Stimulated activated CD8-positive, alpha-beta memory T cell treated with anti-CD3 and anti-CD28 coated beads, Interleukin-7, amount 100 ng/mL, for 1 hour (primary cell): ENCODE data around the gene HNRNPL.
"Not testable (repeated sequence)": the region's sequence is repeated elsewhere in the genome, so short reads cannot be mapped to it uniquely, and the experiment has no call there.

ENCODE experiments used
- DNase-seq, 2 donors: peaks; one replicate each; pipeline ENCODE4 v3.0.0-alpha.2; 2020; ENCODE audit warnings: low read depth in 2 of 2

The HNRNPL gene

DNA sequence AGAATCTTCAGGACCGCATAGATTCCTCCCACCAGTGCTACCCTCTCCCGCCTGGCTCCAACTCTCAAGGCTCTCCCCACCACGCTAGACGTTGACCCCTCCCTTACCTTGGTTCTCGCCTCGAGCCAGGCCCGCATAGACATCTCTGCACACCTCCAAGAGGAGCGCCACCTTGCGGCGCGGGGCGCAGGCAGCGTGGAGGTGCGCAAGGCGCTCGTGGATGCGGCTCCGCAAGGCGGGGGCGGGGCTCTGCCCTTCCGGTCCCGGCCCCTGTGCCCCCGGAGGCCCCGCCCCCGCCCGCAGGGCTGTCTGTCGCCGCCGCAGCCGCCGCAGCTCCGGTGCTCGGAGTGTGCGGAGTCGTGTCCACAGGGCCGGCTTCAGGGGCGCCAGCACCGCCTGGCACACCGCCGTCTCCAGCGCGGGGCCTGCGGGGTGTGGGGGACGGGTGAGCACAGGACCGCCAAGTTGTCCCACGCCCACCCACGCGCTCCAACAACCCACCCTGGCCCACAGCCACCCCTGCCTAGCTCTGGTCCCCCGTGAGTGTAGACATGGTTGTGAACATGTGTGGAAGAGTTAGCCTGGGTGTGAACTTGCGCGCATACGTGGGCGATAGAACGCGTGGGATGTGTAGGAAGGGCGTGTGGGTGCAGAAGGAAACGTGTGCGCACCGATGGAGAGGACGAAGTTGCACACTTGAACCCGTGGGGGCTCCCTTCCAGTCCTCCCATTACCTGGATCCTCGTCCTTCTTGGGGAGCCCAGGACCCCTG lies 20.2 kb upstream of the HNRNPL start:
- DNase-seq, result peak; percentile 80 to 84

- no peak for DNase-seq
These were observed 19.5 kb upstream of the HNRNPL start for GRCh38 chr19:38869160-38869835.

- no peak for DNase-seq
These were observed 18.8 kb upstream of the HNRNPL start for GRCh38 chr19:38868551-38868950.

DNA sequence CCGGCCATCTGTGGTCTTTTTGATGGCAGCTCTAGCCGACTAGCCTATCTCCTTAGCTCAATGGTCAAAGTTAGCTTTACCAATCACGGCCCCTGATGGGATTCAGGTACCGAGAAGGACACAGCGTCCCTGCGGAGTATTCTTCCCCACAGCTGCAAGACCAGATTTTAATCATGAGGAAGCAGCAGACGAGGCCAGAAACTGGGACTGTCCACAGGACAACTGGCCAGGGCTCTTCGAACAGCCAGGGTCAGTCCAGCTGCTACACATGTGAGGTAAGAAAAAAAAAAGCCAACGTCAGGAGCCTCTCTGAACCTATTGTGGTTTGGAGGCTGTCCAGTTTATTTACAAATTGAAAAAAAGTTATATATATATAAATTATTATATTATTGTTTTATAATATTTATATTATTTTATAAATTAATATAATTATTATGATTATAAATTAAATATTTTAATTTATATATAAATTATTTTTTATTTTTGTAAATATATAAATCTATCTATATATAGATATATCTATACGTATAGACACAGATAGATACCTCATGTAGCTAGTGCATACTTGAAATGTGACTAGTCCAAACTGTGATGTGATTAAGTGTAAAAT lies 17.5 kb upstream of the HNRNPL start:
- DNase-seq, result no peak

DNA sequence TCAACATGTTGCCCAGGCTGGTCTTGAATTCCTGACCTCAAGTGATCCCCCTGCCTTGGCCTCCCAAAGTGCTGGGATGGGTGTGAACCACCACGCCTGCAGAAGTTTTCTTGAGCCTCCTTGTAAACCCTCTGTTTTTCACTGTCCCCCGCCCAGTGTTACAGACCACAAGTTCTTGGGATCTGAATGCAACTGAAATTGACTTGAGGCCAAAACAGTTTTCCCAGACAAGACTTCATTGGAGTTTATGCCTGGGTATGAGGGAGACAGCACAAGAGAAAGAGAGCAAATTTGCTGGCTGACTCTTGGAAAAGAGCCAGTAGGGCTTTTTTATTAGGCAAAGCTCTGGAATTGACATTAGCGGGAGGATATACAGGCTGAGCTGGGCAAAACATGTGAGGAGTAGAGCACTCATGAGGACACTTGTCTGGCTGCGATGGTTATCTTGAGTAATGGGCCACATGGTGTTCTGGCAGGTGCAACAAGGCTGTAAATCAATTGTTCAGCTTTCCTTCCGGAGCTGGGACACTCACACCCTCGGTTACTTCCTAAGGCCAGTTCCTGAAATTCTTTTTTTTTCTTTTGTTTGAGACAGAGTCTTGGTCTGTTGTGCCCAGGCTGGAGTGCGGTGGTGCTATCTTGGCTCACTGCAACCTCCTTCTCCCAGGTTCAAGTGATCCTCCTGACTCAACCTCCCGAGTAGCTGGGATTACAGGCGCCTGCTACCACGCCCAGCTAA lies 12.7 kb upstream of the HNRNPL start:
- no peak for DNase-seq

DNA sequence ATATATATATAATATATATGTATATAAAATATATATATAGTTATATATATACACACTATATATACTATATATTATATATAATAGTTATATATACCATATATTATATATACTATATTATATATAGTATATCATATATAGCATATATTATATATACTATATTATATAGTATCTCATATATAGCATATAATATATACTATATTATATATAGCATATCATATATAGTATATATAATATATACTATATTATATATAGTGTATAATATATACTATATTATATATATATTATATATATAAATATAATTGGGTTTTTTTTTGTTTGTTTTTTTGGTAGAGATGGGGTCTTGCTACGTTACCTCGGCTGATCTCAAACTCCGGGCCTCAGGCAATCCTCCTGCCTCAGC lies 11.6 kb upstream of the HNRNPL start:
- no peak for DNase-seq

GRCh38 chr19:38859631-38860204 lies 9.9 kb upstream of the HNRNPL start:
- not testable (repeated sequence) for DNase-seq

- DNase-seq, result no peak
These were observed 7.0 kb upstream of the HNRNPL start for GRCh38 chr19:38856813-38857212.

GRCh38 chr19:38855751-38856150 lies 6.0 kb upstream of the HNRNPL start:
- DNase-seq, result not testable (repeated sequence)

GRCh38 chr19:38854961-38855360 lies 5.2 kb upstream of the HNRNPL start:
- not testable (repeated sequence) for DNase-seq

DNA sequence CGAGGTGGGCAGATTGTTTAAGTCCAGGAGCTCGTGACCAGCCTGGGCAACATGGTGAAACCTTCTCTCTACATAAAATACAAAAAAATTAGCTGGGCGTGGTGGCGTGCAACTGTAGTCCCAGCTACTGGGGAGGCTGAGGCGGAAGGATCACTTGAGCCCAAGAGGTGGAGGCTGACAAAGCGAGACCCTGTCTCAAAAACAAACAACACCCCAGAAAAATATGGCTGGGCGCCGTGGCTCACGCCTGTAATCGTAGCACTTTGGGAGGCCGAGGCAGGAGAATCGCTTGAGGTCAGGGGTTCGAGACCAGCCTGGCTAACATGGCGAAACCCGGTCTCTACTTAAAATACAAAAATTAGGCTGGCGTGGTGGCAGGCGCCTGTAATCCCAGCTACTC lies 3.4 kb upstream of the HNRNPL start:
- DNase-seq, result no peak

GRCh38 chr19:38852231-38853044 lies 2.7 kb upstream of the HNRNPL start:
- DNase-seq, result peak in 1 of 2 donors; percentile 39

DNA sequence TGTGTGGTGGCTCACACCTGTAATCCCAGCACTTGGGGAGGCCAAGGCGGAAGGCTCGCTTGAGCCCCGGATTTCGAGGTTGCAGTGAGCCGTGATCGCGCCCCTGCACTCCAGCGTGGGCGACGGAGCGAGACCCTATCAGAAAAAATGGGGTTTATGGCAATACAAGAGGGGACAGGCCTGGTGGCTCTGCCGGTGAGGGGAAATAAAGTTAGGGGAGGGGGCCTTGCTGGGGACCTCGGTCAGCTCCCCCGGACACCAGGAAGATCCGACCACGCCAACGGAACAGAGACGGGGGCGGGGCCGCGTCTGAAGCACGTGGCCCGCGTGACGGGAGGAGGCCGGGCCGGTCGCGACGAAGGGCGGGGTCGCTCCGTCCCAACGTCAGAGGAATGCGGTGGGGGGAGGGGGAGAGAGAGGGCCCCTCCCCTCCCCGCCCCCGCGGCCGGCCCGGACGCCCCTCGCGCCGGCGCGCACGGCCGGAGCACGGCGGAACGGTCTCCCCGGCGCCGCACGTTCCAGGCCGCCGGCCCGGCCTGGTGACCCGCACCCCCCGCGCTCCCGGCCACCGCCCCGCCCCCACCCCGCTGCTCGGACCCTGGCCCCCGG lies 1.9 kb upstream of the HNRNPL start:
- peak; percentile 71 to 74 for DNase-seq

DNA sequence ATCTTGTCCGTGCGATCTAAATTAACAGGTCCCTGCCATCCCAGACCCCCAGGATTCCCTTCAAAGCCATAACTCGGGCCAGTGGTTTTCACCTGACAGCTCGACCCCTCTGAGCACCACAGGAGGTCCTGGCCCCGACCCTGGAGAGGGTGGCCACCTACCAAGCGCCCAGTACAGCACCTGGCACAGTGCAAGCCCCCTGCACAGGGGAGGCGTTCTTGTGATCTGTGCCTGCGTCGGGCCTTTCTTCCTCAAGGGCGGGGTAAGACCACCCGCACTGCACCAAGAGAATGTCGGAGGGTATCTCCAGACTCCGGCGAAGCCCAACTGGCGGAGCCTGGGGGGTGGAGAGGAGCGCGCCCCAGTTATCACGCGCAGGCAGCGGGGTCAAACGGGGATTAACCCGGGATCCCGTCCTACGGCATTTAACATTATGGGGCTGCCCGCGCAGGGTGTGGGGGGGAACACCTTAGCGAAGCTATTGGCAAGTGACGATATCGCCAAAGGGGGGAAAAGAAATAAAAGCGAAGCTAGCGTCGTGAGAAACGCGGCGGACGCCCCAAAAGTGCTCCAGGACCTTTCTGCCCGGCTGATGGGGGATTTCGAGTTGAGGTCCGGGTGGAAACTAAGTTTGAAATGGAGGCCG lies 1.3 kb upstream of the HNRNPL start:
- no peak for DNase-seq

DNA sequence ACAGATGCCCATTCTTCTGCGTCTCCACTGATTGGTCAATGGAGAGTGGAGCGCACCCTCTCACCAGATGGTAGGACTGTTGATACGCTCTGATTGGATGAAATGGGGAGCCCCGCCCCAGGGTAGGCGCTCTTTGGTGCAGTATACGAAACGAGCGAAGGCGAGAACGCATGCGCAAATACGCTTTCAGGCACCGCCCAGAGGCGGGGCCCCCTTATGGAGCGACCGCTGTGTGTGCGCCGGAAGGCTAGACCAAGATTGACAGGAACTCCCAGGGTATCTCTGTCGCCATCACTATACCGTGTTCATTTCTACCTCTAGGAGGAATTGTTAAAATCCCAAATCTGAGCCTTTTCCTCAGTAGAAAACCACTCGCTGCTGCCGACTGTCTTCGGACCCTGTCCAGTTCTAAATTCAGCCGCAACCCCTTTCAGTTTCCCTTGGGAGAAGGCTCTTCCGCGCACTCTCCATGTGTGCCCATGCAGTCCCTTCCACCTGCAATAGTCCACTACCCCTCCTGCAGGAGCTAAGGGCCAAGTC lies 720 bp upstream of the HNRNPL start:
- peak in 1 of 2 donors; percentile 95 for DNase-seq

DNA sequence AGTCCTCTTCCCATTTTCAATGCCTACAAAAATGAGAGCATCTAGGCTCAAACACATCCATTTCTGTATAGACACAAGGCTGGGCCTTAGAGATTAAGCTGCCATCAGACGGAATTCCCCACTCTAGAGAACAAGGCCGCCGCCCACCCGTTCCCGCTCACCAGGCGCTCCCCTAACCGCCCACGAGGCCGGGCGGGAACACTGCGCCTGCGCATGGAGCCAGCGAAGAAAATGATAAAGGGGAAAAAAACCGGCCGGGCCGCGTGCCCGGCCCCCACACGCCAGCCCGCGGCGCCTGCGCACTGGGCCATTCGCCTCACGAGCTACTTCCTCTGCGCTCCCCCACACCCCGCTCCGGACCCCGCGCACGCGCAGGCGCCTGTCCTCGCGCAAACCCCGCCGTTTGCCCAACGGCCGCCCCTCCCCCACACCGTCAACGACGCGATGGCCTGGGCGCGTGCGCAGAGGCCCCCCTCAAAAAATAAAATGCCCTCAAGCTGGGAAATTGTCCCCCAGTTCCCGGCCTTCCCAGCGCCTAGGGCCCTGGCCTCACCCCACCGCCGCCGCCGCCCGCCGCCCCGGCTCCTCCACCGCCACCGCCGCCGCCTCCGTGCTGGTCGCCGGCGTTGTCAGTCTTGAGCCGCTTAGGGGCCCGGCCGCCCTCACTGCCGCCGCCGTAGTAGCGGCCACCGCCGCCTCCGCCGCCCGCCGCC lies 483 bp downstream of the HNRNPL start:
- DNase-seq, result peak; percentile 94 to 97

DNA sequence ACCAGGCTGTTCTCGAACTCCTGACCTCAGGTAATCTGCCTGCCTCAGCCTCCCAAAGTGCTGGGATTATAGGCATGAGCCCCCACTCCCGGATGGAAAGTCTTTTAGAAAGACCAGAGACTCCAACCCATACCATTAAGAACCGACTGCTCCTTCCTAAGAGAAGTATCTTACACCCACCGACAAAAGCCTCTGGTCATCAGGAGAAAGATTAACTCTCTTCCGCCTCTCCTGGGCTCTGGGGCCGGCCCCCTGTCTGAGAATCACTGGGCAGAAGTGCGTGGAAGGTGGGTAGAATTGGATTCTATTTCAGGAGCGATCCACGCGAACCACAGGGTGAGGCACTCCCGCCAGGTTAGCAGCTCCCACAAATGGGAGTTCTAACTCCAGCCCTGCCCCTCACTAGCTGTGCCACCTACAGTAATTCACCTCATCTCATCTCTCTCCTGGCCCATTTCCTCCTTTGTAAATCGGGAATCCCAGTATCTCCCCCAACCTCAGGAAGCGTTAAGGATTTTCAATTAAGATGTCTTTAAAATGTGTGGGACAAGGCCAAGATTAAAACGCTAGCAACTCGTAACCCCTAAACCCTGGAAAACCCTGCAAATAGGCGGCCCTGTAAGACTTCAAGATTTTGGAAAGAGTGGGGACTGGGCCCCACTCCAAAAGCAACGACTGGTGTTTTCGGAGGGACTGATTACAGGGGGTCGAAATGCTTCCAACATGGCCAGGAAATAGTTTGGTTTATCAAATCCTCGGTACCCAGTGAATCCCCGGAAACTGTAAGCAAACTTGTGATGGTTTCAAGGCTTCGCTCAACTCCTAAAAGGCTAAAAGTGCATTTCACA lies 1.3 kb downstream of the HNRNPL start:
- no peak for DNase-seq

DNA sequence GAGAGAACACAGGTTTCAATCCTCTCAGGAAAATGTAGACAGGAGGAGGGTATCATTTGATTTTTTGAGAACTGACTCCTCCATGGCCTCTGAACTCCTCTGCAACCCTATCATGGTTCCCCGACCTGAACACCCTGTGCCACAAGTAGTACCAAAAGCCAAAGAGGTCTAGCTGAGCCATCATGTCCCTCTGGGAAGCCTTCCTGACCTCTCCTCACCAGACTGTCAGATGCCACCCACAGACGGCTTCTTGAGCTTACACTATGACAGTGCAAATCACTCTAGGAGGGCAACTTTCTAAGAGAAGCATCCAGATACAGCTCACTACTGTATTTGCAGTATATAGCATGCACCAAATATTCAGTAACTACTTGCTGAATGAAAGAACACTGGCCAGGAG lies 3.7 kb downstream of the HNRNPL start:
- DNase-seq, result no peak
